ENCODE data around the gene KDM7A. TPM values are rescaled to one million over a fixed set of nuclear protein-coding genes. Genes with fewer than 3 reads are reported as not detected.
A peak's percentile ranks its signal among the peaks of the same experiment; 100 is the strongest.

Gene KDM7A
- total RNA-seq, 1 donor from 2014 or later = 28.1 TPM

DNA sequence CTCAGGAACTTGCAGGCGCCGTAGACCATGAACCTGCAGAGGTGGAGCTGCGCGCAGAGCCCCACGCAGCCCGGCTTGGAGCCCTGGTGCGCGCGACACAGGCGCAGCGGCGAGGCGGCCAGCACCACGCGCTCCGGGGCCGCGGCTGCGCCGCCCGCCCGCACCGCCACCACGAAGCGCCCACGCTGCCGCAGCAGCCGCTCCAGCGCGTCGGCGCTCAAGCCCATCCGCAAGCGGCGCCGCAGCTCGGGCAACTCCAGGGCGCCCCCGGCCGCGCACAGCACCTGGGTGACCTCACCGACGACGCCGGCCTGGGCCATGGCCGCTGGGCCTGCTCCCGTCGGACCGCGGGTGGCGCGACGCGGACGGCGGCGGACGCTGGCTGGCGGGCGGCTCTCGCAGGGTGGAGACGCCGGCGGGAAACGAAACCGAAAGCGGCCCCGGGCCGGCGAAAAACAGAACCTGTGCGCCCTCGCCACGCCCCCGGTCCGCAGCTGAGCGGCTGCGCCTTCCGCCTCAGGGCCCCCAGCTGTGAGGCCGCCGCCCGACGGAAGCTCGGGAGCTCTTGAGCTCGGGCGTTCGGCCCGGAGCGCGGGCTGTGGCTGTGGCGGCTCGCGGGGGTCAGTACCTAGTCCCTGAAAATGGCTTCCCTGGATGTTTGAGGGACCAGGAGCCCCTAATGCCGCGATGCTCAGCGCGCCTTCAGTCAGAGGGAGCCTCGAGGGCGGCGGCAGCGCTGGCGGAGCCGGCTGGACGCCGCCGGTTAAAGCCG, 114.1 kb downstream of the KDM7A start, which contains the start of gene PARP12:
Gene PARP12 (minus strand): TSS at position 424 of the 772 bp plus-strand sequence. CDS start 104 bp downstream, at position 320.
- Mint-ChIP-seq H3K27me3 (ENCODE audit: insufficient read depth) (peaks cover 5% of the 10 kb centered on the region), H3K9me3 (peaks cover 20% of the 10 kb centered on the region), H3K4me3 (peak within 1 kb of the TSS; percentile 82), H3K27ac (peak within 1 kb of the TSS; percentile 91), H3K36me3 (ENCODE audit: low read depth) (peaks cover 34% of the 10 kb centered on the region), H3K4me1 (ENCODE audit: low read depth) (peaks cover 43% of the 10 kb centered on the region)
- DNase-seq (ENCODE audit: low spot score) = peak; percentile 88
- intact Hi-C loops (cut with micrococcal nuclease) = loop anchor here (1.0 to 10.0 kb wide), 9 partner anchors 22 to 415 kb away; partner anchors contain the start of genes HIPK2 and MKRN1

DNA sequence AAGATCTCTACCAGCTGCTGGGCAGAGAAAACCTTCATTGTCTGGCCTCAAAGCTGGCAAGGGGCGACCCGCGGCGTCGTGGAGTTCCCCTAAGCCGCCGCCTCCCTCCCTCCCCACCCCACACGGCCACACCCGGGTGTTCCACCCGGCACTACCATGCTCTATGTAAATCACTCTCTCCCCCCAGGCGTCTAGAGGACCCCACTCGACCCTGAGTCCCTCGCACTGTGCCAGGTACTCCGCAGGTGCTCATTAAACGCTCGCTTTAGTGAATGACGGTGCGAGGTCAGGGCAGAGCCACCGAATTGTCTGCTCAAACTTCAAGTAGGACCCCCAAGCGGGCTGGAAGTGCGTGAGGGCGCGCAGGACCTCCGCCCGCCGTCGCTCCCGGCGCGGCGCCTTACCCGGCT, 114.7 kb downstream of the KDM7A start:
- Mint-ChIP-seq H3K4me3 (peak overlapping the region; percentile 82), H3K27me3 (ENCODE audit: insufficient read depth) (peaks cover 5% of the 10 kb centered on the region), H3K4me1 (ENCODE audit: low read depth) (peaks cover 48% of the 10 kb centered on the region), H3K9me3 (peaks cover 16% of the 10 kb centered on the region), H3K36me3 (ENCODE audit: low read depth) (peaks cover 31% of the 10 kb centered on the region), H3K27ac (peak overlapping the region; percentile 91)
- peak; percentile 25 for DNase-seq (ENCODE audit: low spot score)
- intact Hi-C loops (cut with micrococcal nuclease) = loop anchor here (1.0 to 10.0 kb wide), 8 partner anchors 23 to 415 kb away; partner anchors contain the start of genes HIPK2 and MKRN1

DNA sequence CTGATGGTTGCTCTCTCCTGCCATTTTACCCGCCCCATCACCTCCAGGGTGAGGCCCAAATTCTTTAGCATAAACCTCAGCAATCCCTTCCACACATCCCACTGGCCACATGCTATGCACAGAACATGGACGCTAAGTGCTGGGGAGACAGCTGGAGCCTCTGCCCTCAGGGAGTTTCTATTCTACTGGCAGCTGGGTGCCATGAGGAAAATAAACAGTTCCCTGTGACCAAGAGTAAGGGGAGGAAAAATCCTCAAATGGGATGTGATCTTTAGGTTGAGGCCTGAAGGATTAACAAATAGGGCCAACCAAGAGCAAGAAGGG, 115.2 kb downstream of the KDM7A start:
- Mint-ChIP-seq H3K27me3 (ENCODE audit: insufficient read depth) (peaks cover under 1% of the 10 kb centered on the region), H3K4me1 (ENCODE audit: low read depth) (peaks cover 53% of the 10 kb centered on the region)

DNA sequence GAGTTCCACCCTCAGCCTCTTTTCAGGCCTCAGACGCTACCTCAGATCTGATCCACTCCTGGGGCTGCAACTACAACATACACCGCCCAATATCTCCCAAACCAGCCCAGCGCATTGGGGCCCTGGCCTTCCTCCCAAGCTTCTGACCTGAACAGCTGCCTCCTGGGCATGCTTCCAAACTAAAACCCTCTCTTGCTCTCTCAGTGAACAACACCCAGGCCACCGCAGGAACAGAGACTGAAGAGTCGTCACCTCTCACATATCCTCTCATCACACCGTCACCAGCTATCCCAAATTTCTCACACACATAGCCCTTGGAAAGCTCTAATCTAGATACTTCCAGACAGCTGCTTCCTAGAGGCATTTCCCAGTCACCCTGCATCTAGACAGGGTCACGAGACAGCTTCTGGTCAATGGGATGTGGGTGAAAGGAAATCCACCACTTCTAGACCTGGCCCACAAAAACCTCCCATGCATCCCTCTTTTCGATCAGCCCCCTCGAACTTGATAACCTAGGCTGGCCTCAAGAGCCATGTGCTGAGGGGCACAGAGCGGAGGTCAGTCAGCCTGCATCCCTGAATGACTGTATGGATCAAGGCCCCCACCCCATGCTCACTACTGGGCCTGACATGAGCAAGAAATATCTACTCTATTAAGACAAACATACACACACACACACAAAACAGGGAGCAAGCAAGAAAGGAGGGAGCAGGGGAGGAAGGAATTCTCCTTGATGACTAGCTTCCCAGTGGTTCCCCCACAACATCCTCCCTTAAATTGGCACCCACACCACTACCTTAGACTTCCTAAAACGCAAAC, 115.8 kb downstream of the KDM7A start:
- Mint-ChIP-seq H3K9me3 (peaks cover 5% of the 10 kb centered on the region), H3K36me3 (ENCODE audit: low read depth) (peaks cover 28% of the 10 kb centered on the region), H3K27me3 (ENCODE audit: insufficient read depth) (no peaks in the 10 kb centered on the region), H3K4me3 (peak overlapping the region; percentile 82), H3K27ac (peak overlapping the region; percentile 91), H3K4me1 (ENCODE audit: low read depth) (peaks cover 57% of the 10 kb centered on the region)
- DNase-seq (ENCODE audit: low spot score) = no peak
- intact Hi-C loops (cut with micrococcal nuclease) = loop anchor here (5.0 to 10.0 kb wide), 6 partner anchors 191 to 416 kb away; partner anchors contain the start of genes HIPK2 and MKRN1

More for the DNA sequence above, 115.2 kb downstream of the KDM7A start:
- intact Hi-C loops (cut with micrococcal nuclease) = loop anchor here (5.0 to 10.0 kb wide), 6 partner anchors 191 to 416 kb away; partner anchors contain the start of genes HIPK2 and MKRN1
- Mint-ChIP-seq H3K4me3 (peak overlapping the region; percentile 82), H3K9me3 (peaks cover 11% of the 10 kb centered on the region), H3K27ac (peak overlapping the region; percentile 91), H3K36me3 (ENCODE audit: low read depth) (peaks cover 31% of the 10 kb centered on the region)
- no peak for DNase-seq (ENCODE audit: low spot score)

DNA sequence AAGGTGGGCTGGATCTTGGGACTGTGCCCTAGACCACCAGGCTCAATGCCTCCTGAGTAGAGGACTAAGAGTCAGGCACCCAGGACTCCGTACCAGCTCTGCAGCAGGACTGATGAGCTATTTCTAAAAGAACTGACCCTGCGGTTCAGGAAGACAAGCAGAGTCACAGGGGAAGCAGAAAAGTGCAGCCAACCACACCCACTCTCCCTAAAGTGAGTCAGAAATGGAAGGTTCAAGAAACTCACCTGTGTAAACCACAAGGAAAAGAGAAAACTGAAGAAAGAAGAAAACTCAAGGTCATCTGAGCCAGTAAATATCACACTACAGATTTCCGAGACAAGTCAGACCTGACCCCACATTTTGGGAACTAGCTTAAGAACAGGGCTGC, 116.5 kb downstream of the KDM7A start:
- H3K4me3 Mint-ChIP-seq = peak overlapping the region; percentile 82
- no peak for DNase-seq (ENCODE audit: low spot score)
- peaks cover 30% of the 10 kb centered on the region for H3K36me3 Mint-ChIP-seq (ENCODE audit: low read depth)
- intact Hi-C loops (cut with micrococcal nuclease) = loop anchor here (5.0 to 10.0 kb wide), 6 partner anchors 192 to 417 kb away; partner anchors contain the start of genes HIPK2 and MKRN1
- H3K27ac Mint-ChIP-seq = peak overlapping the region; percentile 91
- H3K9me3 Mint-ChIP-seq = no peaks in the 10 kb centered on the region
- peaks cover 65% of the 10 kb centered on the region for H3K4me1 Mint-ChIP-seq (ENCODE audit: low read depth)
- no peaks in the 10 kb centered on the region for H3K27me3 Mint-ChIP-seq (ENCODE audit: insufficient read depth)

DNA sequence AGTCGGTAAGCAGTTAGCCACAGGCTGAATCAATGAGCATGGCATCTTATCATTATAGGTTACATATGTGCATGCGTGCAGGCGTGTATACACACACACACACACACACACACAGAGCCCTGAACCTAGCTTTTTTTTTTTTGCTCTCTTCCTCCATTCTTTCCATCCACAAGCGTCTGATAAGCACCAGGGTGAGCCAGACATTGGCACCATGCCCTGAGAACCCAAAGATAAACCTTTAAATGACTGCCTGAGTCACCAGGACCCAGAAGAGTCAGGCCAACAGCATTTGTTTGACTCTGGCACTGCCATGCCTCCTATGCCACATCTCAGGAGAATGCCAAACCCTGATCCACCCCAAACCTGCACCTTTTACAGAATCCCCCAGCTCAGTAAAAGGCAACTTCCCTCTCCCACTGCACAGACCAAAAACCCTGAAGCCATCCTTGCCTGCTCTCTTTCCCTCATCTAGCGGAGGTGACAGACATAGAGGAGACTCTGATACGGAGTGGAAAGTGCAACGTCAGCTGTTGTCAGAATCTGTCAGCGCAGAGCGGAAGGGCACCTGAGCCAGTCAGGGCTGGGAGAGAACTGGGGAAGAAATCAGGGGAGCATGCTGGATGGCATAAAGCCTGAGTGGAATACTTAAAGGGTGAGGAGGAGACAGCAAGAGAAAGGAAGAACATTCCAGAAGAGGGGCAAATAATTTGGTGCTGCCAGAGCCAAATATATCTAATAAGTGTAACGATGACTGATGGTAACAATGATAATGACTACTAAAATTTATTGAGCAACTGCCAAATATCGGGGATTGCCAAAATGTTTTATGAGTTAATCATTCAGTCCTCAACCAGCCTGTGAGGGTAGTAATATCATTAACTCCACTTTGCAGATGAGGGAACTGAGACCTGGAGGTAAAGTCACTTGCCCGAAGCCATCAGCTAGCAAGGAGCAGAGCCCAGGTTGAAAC, 117.2 kb downstream of the KDM7A start:
- peak overlapping the region; percentile 62 for H3K27ac Mint-ChIP-seq
- peaks cover 33% of the 10 kb centered on the region for H3K36me3 Mint-ChIP-seq (ENCODE audit: low read depth)
- H3K9me3 Mint-ChIP-seq = no peaks in the 10 kb centered on the region
- H3K27me3 Mint-ChIP-seq (ENCODE audit: insufficient read depth) = no peaks in the 10 kb centered on the region
- peaks cover 72% of the 10 kb centered on the region for H3K4me1 Mint-ChIP-seq (ENCODE audit: low read depth)
- intact Hi-C loops (cut with micrococcal nuclease) = loop anchor here (5.0 to 10.0 kb wide), 6 partner anchors 193 to 418 kb away; partner anchors contain the start of genes HIPK2 and MKRN1
- H3K4me3 Mint-ChIP-seq = peak overlapping the region; percentile 82
- DNase-seq (ENCODE audit: low spot score) = no peak

DNA sequence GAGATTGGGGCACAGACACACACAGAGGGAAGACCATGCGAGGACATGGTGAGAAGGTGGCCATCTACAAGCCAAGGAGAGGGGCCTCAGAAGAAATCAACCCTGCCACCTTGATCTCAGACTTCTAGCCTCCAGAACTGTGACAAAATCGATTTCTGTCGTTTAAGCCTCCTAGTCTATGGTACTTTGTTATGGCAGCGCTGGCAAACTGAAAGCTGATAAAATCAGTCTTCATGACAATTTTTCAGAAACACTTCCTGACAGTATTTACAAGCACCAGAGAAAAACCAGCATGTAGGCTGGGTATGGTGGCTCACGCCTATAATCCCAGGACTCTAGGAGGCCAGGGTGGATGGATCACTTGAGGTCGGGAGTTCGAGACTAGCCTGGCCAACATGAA, 118.3 kb downstream of the KDM7A start:
- intact Hi-C loops (cut with micrococcal nuclease) = no loop called here
- H3K9me3 Mint-ChIP-seq = no peaks in the 10 kb centered on the region
- peak overlapping the region; percentile 19 for H3K4me3 Mint-ChIP-seq
- no peaks in the 10 kb centered on the region for H3K27me3 Mint-ChIP-seq (ENCODE audit: insufficient read depth)
- peaks cover 41% of the 10 kb centered on the region for H3K36me3 Mint-ChIP-seq (ENCODE audit: low read depth)
- H3K27ac Mint-ChIP-seq = peak overlapping the region; percentile 24
- DNase-seq (ENCODE audit: low spot score) = no peak
- H3K4me1 Mint-ChIP-seq (ENCODE audit: low read depth) = peaks cover 77% of the 10 kb centered on the region

DNA sequence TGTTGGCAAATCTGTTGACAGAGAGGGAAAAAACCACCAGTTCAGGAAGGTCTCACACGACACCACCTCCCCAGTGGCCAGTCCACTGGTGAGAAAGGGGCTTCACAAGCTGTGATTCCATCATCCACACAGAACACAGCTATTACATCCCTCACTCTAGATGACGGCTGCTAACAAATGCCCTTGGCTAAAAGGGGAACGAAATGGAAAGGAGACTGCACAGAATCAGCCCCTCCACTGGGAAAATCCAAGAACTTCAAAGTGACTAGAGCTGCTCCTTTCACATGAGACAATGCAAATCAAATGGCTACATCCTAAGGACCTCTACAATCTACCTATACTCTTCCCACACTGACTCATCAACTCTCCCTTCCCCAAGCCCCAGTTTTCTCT, 119.6 kb downstream of the KDM7A start:
- intact Hi-C loops (cut with micrococcal nuclease) = no loop called here
- H3K9me3 Mint-ChIP-seq = no peaks in the 10 kb centered on the region

DNA sequence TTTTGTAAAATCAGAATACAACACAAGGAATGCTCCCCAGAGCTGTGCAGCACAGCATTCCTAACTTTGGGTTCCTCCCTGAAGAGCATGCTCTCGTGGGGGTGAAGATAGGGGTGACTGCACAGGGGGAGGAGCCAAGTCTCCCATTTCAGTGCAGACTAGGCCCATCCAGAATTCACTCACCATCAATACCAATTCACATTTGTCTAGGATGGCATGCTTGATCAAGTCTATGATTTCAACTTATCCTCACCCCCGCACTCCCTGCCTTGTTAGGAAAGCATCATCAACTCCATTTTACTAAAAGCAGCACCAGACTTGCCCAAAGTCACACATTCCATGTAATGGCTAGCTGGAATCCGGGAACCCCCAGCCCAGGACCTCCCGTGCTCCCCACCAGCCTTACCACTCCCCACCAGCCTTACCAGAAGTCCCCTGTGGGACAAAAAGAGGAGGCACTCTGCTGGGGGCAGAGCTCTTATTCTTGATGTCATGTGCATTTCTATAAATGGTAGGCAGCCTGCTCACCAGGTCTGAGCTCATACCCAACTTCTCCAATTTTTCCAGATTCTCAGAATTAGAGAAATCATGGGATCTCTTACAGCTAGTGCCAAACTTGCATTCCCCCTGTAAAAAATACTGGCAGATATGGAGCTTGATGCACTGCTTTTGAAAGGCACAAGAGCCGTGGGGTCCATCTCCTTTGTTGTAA, 120.2 kb downstream of the KDM7A start:
- H3K36me3 Mint-ChIP-seq (ENCODE audit: low read depth) = peaks cover 52% of the 10 kb centered on the region
- no peak for DNase-seq (ENCODE audit: low spot score)
- no peaks in the 10 kb centered on the region for H3K27me3 Mint-ChIP-seq (ENCODE audit: insufficient read depth)
- no peak overlapping the region for H3K4me3 Mint-ChIP-seq
- H3K9me3 Mint-ChIP-seq = no peaks in the 10 kb centered on the region
- peaks cover 84% of the 10 kb centered on the region for H3K4me1 Mint-ChIP-seq (ENCODE audit: low read depth)
- intact Hi-C loops (cut with micrococcal nuclease) = no loop called here
- H3K27ac Mint-ChIP-seq = no peak overlapping the region

More for the DNA sequence above, 119.6 kb downstream of the KDM7A start:
- no peak for DNase-seq (ENCODE audit: low spot score)
- Mint-ChIP-seq H3K27ac (no peak overlapping the region), H3K36me3 (ENCODE audit: low read depth) (peaks cover 51% of the 10 kb centered on the region), H3K4me3 (no peak overlapping the region), H3K27me3 (ENCODE audit: insufficient read depth) (no peaks in the 10 kb centered on the region), H3K4me1 (ENCODE audit: low read depth) (peaks cover 86% of the 10 kb centered on the region)

DNA sequence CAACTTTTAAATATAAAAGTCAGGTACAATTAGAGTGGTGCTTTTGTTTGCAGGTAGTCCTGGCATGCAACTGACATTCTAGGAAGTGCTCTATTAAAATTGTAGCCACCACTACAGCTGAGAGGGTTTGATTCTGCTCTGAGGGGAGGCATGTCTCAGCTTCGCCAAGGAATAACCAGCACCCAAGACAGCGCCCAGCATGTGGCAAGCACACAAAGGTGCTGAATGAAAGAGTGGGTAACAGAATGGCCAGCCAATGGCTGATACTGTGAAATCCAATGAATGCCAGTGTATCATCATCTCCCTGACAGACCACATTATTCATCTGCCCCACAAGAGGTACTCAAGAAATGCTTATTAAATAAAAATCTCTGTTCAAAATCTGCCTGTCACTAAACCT, 121.0 kb downstream of the KDM7A start:
- Mint-ChIP-seq H3K9me3 (no peaks in the 10 kb centered on the region), H3K4me1 (ENCODE audit: low read depth) (peaks cover 77% of the 10 kb centered on the region), H3K27ac (no peak overlapping the region), H3K27me3 (ENCODE audit: insufficient read depth) (no peaks in the 10 kb centered on the region), H3K36me3 (ENCODE audit: low read depth) (peaks cover 49% of the 10 kb centered on the region), H3K4me3 (no peak overlapping the region)
- intact Hi-C loops (cut with micrococcal nuclease) = no loop called here
- DNase-seq (ENCODE audit: low spot score) = no peak

DNA sequence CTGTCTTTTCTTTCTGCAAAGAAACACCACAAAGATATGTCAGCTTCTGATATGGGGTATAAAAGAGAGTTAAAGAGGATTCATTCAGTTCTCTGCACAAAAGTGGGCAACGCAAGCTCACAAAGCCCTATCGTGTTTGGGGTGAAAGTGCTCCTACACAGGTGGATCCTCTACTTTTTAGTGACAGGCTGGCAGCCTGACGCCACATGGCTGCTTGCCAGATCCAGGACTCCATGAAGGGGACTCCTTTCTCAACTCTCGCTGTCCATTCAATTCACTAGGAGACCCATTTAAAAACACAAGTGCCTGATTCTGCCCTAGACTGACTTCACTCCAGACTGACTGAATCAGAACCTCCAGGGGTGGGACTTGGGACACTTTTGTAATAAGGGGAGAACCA, 122.0 kb downstream of the KDM7A start:
- Mint-ChIP-seq H3K36me3 (ENCODE audit: low read depth) (peaks cover 50% of the 10 kb centered on the region), H3K9me3 (no peaks in the 10 kb centered on the region), H3K4me1 (ENCODE audit: low read depth) (peaks cover 72% of the 10 kb centered on the region), H3K27me3 (ENCODE audit: insufficient read depth) (no peaks in the 10 kb centered on the region), H3K27ac (peak overlapping the region; percentile 2), H3K4me3 (no peak overlapping the region)
- intact Hi-C loops (cut with micrococcal nuclease) = no loop called here
- DNase-seq (ENCODE audit: low spot score) = no peak

Measured in activated T-helper 1 cell treated with anti-CD3 and anti-CD28 coated beads, Interleukin-12 subunit alpha, Interleukin-12 subunit beta, Interleukin-2, Interleukin-4 antibody, amounts not matched to agents 30 ng/mL and 10 ng/mL and 1 ng/mL, durations not matched to agents 14 hours and 24 hours and 36 hours (primary cell).